Panc1 (cell line): ENCODE results near the gene CCDC69.

Experiments
- POLR2AphosphoS5 ChIP-seq: IDR thresholded peaks from 2 replicates; pipeline ENCODE4 v1.6.1; 2012; ENCODE audit warnings: mild to moderate bottlenecking, low read depth, low read length, moderate library complexity
- SIN3A ChIP-seq: IDR thresholded peaks from 2 replicates; pipeline ENCODE4 v1.6.1; 2012; ENCODE audit warnings: low read depth, mild to moderate bottlenecking, low read length, moderate library complexity, borderline replicate concordance; ENCODE audit not compliant: insufficient read depth
- TF ChIP-seq, protein P1 (sequence below): fragments of 450-650 bp; IDR thresholded peaks from 2 replicates; pipeline ENCODE4 v1.5.1; 2017; ENCODE audit warnings: mild to moderate bottlenecking

DNA sequence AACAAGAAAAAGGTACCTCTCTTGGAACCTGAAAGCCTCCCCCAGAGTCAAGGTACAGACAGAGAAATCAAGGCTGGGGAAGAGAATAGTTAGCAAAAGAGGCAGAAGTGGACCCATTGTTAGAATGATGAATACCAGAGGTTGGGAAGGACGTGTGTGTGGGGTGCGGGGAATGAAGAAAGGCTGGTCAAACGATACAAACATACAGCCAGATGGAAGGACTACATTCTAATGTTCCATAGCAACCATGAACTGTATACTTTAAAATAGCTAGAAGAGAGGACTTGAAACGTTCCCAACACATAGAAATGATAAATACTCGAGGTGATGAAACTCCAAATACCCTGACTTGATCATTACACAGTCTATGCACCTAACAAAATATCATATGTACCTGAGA is 7.1 kb downstream of the CCDC69 start:
- TF ChIP-seq, protein P1, sequence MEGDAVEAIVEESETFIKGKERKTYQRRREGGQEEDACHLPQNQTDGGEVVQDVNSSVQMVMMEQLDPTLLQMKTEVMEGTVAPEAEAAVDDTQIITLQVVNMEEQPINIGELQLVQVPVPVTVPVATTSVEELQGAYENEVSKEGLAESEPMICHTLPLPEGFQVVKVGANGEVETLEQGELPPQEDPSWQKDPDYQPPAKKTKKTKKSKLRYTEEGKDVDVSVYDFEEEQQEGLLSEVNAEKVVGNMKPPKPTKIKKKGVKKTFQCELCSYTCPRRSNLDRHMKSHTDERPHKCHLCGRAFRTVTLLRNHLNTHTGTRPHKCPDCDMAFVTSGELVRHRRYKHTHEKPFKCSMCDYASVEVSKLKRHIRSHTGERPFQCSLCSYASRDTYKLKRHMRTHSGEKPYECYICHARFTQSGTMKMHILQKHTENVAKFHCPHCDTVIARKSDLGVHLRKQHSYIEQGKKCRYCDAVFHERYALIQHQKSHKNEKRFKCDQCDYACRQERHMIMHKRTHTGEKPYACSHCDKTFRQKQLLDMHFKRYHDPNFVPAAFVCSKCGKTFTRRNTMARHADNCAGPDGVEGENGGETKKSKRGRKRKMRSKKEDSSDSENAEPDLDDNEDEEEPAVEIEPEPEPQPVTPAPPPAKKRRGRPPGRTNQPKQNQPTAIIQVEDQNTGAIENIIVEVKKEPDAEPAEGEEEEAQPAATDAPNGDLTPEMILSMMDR, result no peak
- TF ChIP-seq POLR2AphosphoS5 (no peak), SIN3A (no peak)
